RWPE1 (cell line): ENCODE results near the gene IPO5.

Experiments
- CTCF ChIA-PET: fragments of 350-600 bp; sonication (Branson Sonifier 250); formaldehyde crosslinking; extraction: SDS; loops from one replicate; lab custom pipeline; 2021; lab: Yijun Ruan, JAX
- POLR2A ChIA-PET: fragments of 400-600 bp; formaldehyde crosslinking; extraction: SDS; loops from one replicate; lab custom pipeline; 2020; ENCODE audit warnings: antibody characterized with exemption; ENCODE audit not compliant: low non-redundant PET; lab: Yijun Ruan, JAX
- DNase-seq: peaks from one replicate; pipeline ENCODE4 v3.0.0; 2012; ENCODE audit warnings: low spot score
- H3K27ac ChIP-seq: fragments of 450-650 bp; 2 replicates; pipeline ENCODE4 v1.5.1; 2017
- CTCF ChIP-seq: fragments of 450-650 bp; conservative IDR thresholded peaks from 2 replicates; pipeline ENCODE4 v1.5.1; 2017; ENCODE audit warnings: low read depth, mild to moderate bottlenecking

IPO5 gene

GRCh38 chr13:97934590-97934989 lies 18.9 kb upstream of the IPO5 start:
- CTCF ChIA-PET, result no interaction called here
- TF ChIP-seq CTCF, result no peak
- POLR2A ChIA-PET, result no interaction called here
- no peak for DNase-seq
- no peak overlapping the region for H3K27ac ChIP-seq

- TF ChIP-seq CTCF, result no peak
- no peak for DNase-seq
- H3K27ac ChIP-seq, result no peak overlapping the region
- CTCF ChIA-PET, result no interaction called here
- POLR2A ChIA-PET, result no interaction called here
Observed at GRCh38 chr13:97935071-97935470, 18.4 kb upstream of the IPO5 start.

GRCh38 chr13:97936036-97936435 lies 17.4 kb upstream of the IPO5 start:
- TF ChIP-seq CTCF, result no peak
- DNase-seq, result no peak
- ChIA-PET POLR2A (no interaction called here), CTCF (interaction anchor here (0.6 to 0.7 kb wide), 2 partner anchors 42 to 1139 kb away, joined by 3 to 4 read pairs; no protein-coding TSS in a partner anchor)
- no peak overlapping the region for H3K27ac ChIP-seq

GRCh38 chr13:97938706-97939475 lies 14.6 kb upstream of the IPO5 start:
- DNase-seq, result no peak
- no peak for TF ChIP-seq CTCF
- CTCF ChIA-PET, result no interaction called here
- POLR2A ChIA-PET, result no interaction called here
- H3K27ac ChIP-seq, result no peak overlapping the region

- ChIA-PET POLR2A (no interaction called here), CTCF (no interaction called here)
- no peak overlapping the region for H3K27ac ChIP-seq
- DNase-seq, result peak; percentile 5
- no peak for TF ChIP-seq CTCF
Observed at GRCh38 chr13:97944396-97945029, 9.0 kb upstream of the IPO5 start.

- ChIA-PET POLR2A (no interaction called here), CTCF (interaction anchor here (0.6 kb wide), 1 partner anchor 163 kb away, joined by 3 read pairs; no protein-coding TSS in a partner anchor)
- DNase-seq, result no peak
- H3K27ac ChIP-seq, result no peak overlapping the region
- TF ChIP-seq CTCF, result no peak
Observed at GRCh38 chr13:97945342-97945741, 8.1 kb upstream of the IPO5 start.
